ENCODE measurements around the gene PCK1. TPM values are rescaled to one million over a fixed set of nuclear protein-coding genes. Genes with fewer than 3 reads are reported as not detected.

The PCK1 gene
- total and polyA plus RNA-seq, 9 donors: 0.30 to 133 (median 1.9) TPM

- H3K4me3 ChIP-seq: no peak overlapping the region
- no peaks in the 10 kb centered on the region for H3K4me1 ChIP-seq (ENCODE audit: insufficient read depth)
- intact Hi-C loops (cut with DNase I): loop anchor here in 1 of 4 donors (10.0 kb wide), 1 partner anchor 204 kb away; no protein-coding TSS in a partner anchor
- 77 to 87% (median 87%) methylated on average over 6 of the region's 6 CpGs for WGBS, 3 donors
- H3K27me3 ChIP-seq: no peaks in the 10 kb centered on the region
- DNase-seq: no peak
- no peaks in the 10 kb centered on the region for H3K9me3 ChIP-seq
- H3K27ac ChIP-seq: no peak overlapping the region
- no peaks in the 10 kb centered on the region for H3K36me3 ChIP-seq
- TF ChIP-seq POLR2A (IDR thresholded peaks at IDR 0.05) (no peak), EP300 (IDR thresholded peaks at IDR 0.05) (no peak), CTCF (IDR thresholded peaks at IDR 0.05) (no peak)
Observed at GRCh38 chr20:57589123-57589727, 28.3 kb downstream of the PCK1 start.

- H3K27ac ChIP-seq: no peak overlapping the region
- intact Hi-C loops (cut with DNase I): loop anchor here in 3 of 4 donors (5.0 to 10.0 kb wide), 4 partner anchors 78 to 215 kb away; partner anchors contain the start of gene RBM38 (in 1 of the 3)
- no peaks in the 10 kb centered on the region for H3K27me3 ChIP-seq
- 81 to 84% (median 82%) methylated on average over 13 to 16 of the region's 16 CpGs for WGBS, 3 donors
- H3K9me3 ChIP-seq: no peaks in the 10 kb centered on the region
- H3K36me3 ChIP-seq: no peaks in the 10 kb centered on the region
- H3K4me1 ChIP-seq (ENCODE audit: insufficient read depth): no peaks in the 10 kb centered on the region
- TF ChIP-seq CTCF (IDR thresholded peaks at IDR 0.05) (no peak), EP300 (IDR thresholded peaks at IDR 0.05) (no peak), POLR2A (IDR thresholded peaks at IDR 0.05) (no peak)
- DNase-seq: no peak
- H3K4me3 ChIP-seq: no peak overlapping the region
Observed at GRCh38 chr20:57589728-57590484, 29.0 kb downstream of the PCK1 start.

GRCh38 chr20:57590485-57591288 lies 29.8 kb downstream of the PCK1 start:
- Histone ChIP-seq H3K9me3 (no peaks in the 10 kb centered on the region), H3K36me3 (no peaks in the 10 kb centered on the region), H3K4me3 (no peak overlapping the region), H3K27me3 (no peaks in the 10 kb centered on the region), H3K27ac (no peak overlapping the region), H3K4me1 (ENCODE audit: insufficient read depth) (no peaks in the 10 kb centered on the region)
- intact Hi-C loops (cut with DNase I): loop anchor here in 3 of 4 donors (5.0 to 10.0 kb wide), 3 partner anchors 78 to 216 kb away; partner anchors contain the start of gene RBM38 (in 1 of the 3)
- TF ChIP-seq CTCF (IDR thresholded peaks at IDR 0.05): no peak
- TF ChIP-seq POLR2A (IDR thresholded peaks at IDR 0.05): no peak
- no peak for TF ChIP-seq EP300 (IDR thresholded peaks at IDR 0.05)
- 91 to 93% (median 92%) methylated on average over 18 of the region's 18 CpGs for WGBS, 3 donors
- no peak for DNase-seq

All from ovary (tissue), 9 donors.